ENCODE data around the gene FAM217B. TPM values are rescaled to one million over a fixed set of nuclear protein-coding genes. Genes with fewer than 3 reads are reported as not detected.

Gene FAM217B
- total RNA-seq, 1 experiment from 2014 or later, result 8.1 TPM

DNA sequence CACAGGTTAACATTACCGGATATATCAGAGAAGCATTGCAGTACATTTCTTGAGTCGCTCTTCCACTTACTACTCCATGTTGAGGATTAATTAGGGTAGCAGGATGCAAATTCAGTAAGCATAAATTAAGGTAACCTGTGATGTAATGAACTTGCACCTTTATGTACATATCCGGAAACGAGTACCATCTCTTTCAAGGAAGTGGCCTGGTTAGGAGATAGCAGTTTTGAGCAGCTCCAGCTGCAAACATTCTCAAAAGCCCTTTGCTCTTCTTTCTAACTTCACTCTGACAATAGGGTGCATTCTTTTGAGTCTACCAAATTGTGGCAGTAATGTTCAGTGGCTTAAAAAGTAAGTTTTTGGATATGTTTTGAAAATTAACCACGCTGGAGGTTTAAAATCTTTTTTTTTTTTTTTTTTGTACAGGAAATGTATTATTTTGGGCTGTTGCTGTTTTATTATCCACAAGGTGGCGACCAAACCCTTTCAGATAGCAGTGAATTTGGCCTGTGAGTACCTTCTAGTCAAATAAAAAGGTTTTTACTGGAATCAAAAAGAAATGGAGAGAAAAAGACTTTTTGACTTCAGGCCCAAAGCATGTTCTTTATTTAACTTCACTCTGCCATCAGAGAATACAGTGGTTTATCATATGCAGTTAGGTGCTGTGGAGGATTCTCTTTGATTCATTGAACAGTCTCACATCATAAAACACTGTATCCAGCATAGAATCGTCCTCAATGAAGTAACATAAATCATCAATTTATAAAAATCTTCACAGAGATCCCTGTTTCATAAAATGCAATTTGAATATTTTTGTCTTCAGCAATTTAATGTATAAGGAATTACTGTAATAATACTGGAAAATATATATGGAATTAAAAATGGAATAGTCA lies 8.9 kb downstream of the FAM217B start:
- Histone ChIP-seq H3K4me3 (replicated peaks in 1 of 2; ENCODE audit: low read depth in 1 of 2, low read length in 2 of 2) (no peak overlapping the region), H3K4me2 (ENCODE audit: low read length) (no peak overlapping the region), H3K4me1 (ENCODE audit: control insufficient read depth in 1 of 2, insufficient read depth in 2 of 2, low read length in 2 of 2) (no peaks in the 10 kb centered on the region), H3K9ac (ENCODE audit: low read length) (no peak overlapping the region), H3K9me3 (ENCODE audit: control insufficient read depth in 1 of 2, insufficient read depth in 1 of 2, low read depth in 1 of 2, low read length in 2 of 2) (no peaks in the 10 kb centered on the region), H3K27me3 (ENCODE audit: insufficient read depth, low read length) (no peaks in the 10 kb centered on the region), H2AFZ (ENCODE audit: low read depth, low read length, poor library complexity, severe bottlenecking) (no peak overlapping the region), H3K79me2 (ENCODE audit: insufficient read depth, low read length) (no peaks in the 10 kb centered on the region), H3K36me3 (ENCODE audit: control insufficient read depth in 1 of 2, insufficient read depth in 2 of 2, low read length in 2 of 2) (peaks cover 0 to 12% of the 10 kb centered on the region in 2 experiments; a peak in 3 of 4 replicates), H3K9me2 (ENCODE audit: insufficient read depth) (no peaks in the 10 kb centered on the region), H4K20me1 (ENCODE audit: insufficient read depth) (no peaks in the 10 kb centered on the region), H3K27ac (ENCODE audit: low read depth, low read length) (no peak overlapping the region)
- RAD21 ChIA-PET (ENCODE audit: low non-redundant PET in 1 of 2, low total read pairs in 2 of 2, uncharacterized antibody in 2 of 2, unreplicated experiment in 2 of 2), result no interaction called here
- no TSS peak for BruUV-seq (replicated peaks)
- POLR2A ChIA-PET, result no interaction called here
- DNase-seq (ENCODE audit: low read depth, low spot score), result peak; percentile 29
- no peak for ATAC-seq
- CTCF ChIA-PET, result interaction anchor here (0.9 to 3.9 kb wide), 2 partner anchors 101 to 1947 kb away, joined by 3 to 27 read pairs; no protein-coding TSS in a partner anchor
- intact Hi-C loops (cut with micrococcal nuclease), result loop anchor here (1.0 to 5.0 kb wide), 2 partner anchors 101 to 1948 kb away; no protein-coding TSS in a partner anchor
- TF ChIP-seq ZBTB33 (IDR thresholded peaks at IDR 0.05; ENCODE audit: extremely low read depth, insufficient replicate concordance, low read length), result no peak
- peak; percentile 60 for TF ChIP-seq RAD21 (IDR thresholded peaks at IDR 0.05; ENCODE audit: low read depth)
- TF ChIP-seq, protein P1, sequence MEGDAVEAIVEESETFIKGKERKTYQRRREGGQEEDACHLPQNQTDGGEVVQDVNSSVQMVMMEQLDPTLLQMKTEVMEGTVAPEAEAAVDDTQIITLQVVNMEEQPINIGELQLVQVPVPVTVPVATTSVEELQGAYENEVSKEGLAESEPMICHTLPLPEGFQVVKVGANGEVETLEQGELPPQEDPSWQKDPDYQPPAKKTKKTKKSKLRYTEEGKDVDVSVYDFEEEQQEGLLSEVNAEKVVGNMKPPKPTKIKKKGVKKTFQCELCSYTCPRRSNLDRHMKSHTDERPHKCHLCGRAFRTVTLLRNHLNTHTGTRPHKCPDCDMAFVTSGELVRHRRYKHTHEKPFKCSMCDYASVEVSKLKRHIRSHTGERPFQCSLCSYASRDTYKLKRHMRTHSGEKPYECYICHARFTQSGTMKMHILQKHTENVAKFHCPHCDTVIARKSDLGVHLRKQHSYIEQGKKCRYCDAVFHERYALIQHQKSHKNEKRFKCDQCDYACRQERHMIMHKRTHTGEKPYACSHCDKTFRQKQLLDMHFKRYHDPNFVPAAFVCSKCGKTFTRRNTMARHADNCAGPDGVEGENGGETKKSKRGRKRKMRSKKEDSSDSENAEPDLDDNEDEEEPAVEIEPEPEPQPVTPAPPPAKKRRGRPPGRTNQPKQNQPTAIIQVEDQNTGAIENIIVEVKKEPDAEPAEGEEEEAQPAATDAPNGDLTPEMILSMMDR (IDR thresholded peaks at IDR 0.05 in 2 of 3, conservative IDR thresholded peaks at IDR 0.05 in 1 of 3; ENCODE audit: borderline replicate concordance in 1 of 3, insufficient read depth in 1 of 3, low read depth in 2 of 3, low read length in 2 of 3), result peak; percentile 33 to 70 (median 52); a peak in 5 of 6 replicates
- no peak for TF ChIP-seq CBX3 (IDR thresholded peaks at IDR 0.05; ENCODE audit: low read depth)
- TF ChIP-seq SRF (IDR thresholded peaks at IDR 0.05; ENCODE audit: low read depth), result no peak

Measured in HCT116 (cell line).